Liver (tissue), 9 donors: ENCODE data around the gene RAB27B. TPM values are rescaled to one million over a fixed set of nuclear protein-coding genes. Genes with fewer than 3 reads are reported as not detected.

Experiments used
- DNase-seq: peaks from one replicate; pipeline ENCODE4 v3.0.0-alpha.2; 2017; ENCODE audit warnings: low spot score
- H3K27ac ChIP-seq, 2 donors: one replicate each; pipeline ENCODE4 v1.7.0; 2013; ENCODE audit warnings: inconsistent platforms in 2 of 2, low read length in 2 of 2, control low read depth in 1 of 2, low read depth in 1 of 2, mild to moderate bottlenecking in 1 of 2
- H3K27me3 ChIP-seq, 4 donors: one replicate each; pipeline versions ENCODE4 v1.6.1 to v1.7.0; 2013; ENCODE audit warnings: low read length in 3 of 4, inconsistent platforms in 1 of 4, mild to moderate bottlenecking in 1 of 4, moderate library complexity in 1 of 4; ENCODE audit not compliant: control insufficient read depth in 4 of 4, insufficient read depth in 4 of 4
- H3K36me3 ChIP-seq, 4 donors: one replicate each; pipeline versions ENCODE4 v1.6.1 to v1.7.0; 2013; ENCODE audit warnings: low read length in 3 of 4, mild to moderate bottlenecking in 3 of 4, low read depth in 1 of 4, moderate library complexity in 1 of 4; ENCODE audit not compliant: control insufficient read depth in 4 of 4, insufficient read depth in 3 of 4
- H3K4me1 ChIP-seq, 4 donors: one replicate each; pipeline versions ENCODE4 v1.6.1 to v1.7.0; 2013; ENCODE audit warnings: low read length in 3 of 4, mild to moderate bottlenecking in 3 of 4, moderate library complexity in 1 of 4; ENCODE audit not compliant: control insufficient read depth in 4 of 4, insufficient read depth in 4 of 4
- H3K4me3 ChIP-seq, 3 donors: one replicate each; pipeline versions ENCODE4 v1.6.1 to v1.7.0; 2013; ENCODE audit warnings: low read length in 3 of 3, control low read depth in 1 of 3, low read depth in 1 of 3, mild to moderate bottlenecking in 1 of 3
- H3K9ac ChIP-seq, 2 donors: one replicate each; pipeline ENCODE4 v1.7.0; 2013; ENCODE audit warnings: low read length in 2 of 2, mild to moderate bottlenecking in 2 of 2, moderate library complexity in 2 of 2, control low read depth in 1 of 2, low read depth in 1 of 2
- H3K9me3 ChIP-seq, 4 donors: one replicate each; pipeline versions ENCODE4 v1.6.1 to v1.7.0; 2013; ENCODE audit warnings: low read length in 3 of 4; ENCODE audit not compliant: control insufficient read depth in 4 of 4
- EGR1 ChIP-seq, 2 donors: IDR thresholded peaks; 2 replicates each; pipeline ENCODE4 v1.6.1; 2016 to 2018; ENCODE audit warnings: antibody characterized with exemption in 2 of 2, low read depth in 2 of 2
- FOXA1 ChIP-seq: IDR thresholded peaks from 2 replicates; pipeline ENCODE4 v1.6.1; 2016; ENCODE audit warnings: antibody characterized with exemption
- FOXA2 ChIP-seq: IDR thresholded peaks from 2 replicates; pipeline ENCODE4 v1.6.1; 2016; ENCODE audit warnings: antibody characterized with exemption
- GABPA ChIP-seq, 2 donors: IDR thresholded peaks in 1 of 2; conservative IDR thresholded peaks in 1 of 2; 2 replicates each; pipeline ENCODE4 v1.6.1; 2016; ENCODE audit warnings: antibody characterized with exemption in 2 of 2, mild to moderate bottlenecking in 1 of 2, moderate library complexity in 1 of 2
- HNF4A ChIP-seq, 2 donors: conservative IDR thresholded peaks; 2 replicates each; pipeline ENCODE4 v1.6.1; 2016; ENCODE audit warnings: antibody characterized with exemption in 2 of 2, mild to moderate bottlenecking in 2 of 2
- HNF4G ChIP-seq: IDR thresholded peaks from 2 replicates; pipeline ENCODE4 v1.6.1; 2016; ENCODE audit warnings: antibody characterized with exemption
- MAX ChIP-seq: IDR thresholded peaks from 2 replicates; pipeline ENCODE4 v1.6.1; 2016; ENCODE audit warnings: antibody characterized with exemption
- NR2F2 ChIP-seq: IDR thresholded peaks from 2 replicates; pipeline ENCODE4 v1.6.1; 2016; ENCODE audit warnings: antibody characterized with exemption
- RAD21 ChIP-seq, 2 donors: IDR thresholded peaks; 2 replicates each; pipeline ENCODE4 v1.6.1; 2016; ENCODE audit warnings: antibody characterized with exemption in 2 of 2, mild to moderate bottlenecking in 2 of 2
- REST ChIP-seq: IDR thresholded peaks from 2 replicates; pipeline ENCODE4 v1.6.1; 2016; ENCODE audit warnings: antibody characterized with exemption, mild to moderate bottlenecking
- RXRA ChIP-seq, 2 donors: IDR thresholded peaks; 2 replicates each; pipeline ENCODE4 v1.6.1; 2017 to 2018; ENCODE audit warnings: antibody characterized with exemption in 2 of 2, mild to moderate bottlenecking in 1 of 2
- SP1 ChIP-seq: IDR thresholded peaks from 2 replicates; pipeline ENCODE4 v1.6.1; 2018; ENCODE audit warnings: antibody characterized with exemption, mild to moderate bottlenecking
- TAF1 ChIP-seq: conservative IDR thresholded peaks from 2 replicates; pipeline ENCODE4 v1.6.1; 2016; ENCODE audit warnings: antibody characterized with exemption, mild to moderate bottlenecking
- YY1 ChIP-seq: IDR thresholded peaks from 2 replicates; pipeline ENCODE4 v1.6.1; 2016; ENCODE audit warnings: antibody characterized with exemption, mild to moderate bottlenecking
- WGBS: extraction: QIAGEN DNeasy Blood & Tissue Kit; methylation state at CpG from one replicate; pipeline ENCODE4 v1.1.7; 2013; 5-methylcytosine and 5-hydroxymethylcytosine counted together
- polyA plus RNA-seq, 2 donors: library from polyadenylated mRNA; stranded (reverse) in 1 of 2; unstranded in 1 of 2; fragments of 200-250 nt in 1 of 2; fragments of >200 nt in 1 of 2; fragmentation: Nextera tagmentation in 1 of 2; extraction: Ambion mirVana in 1 of 2; gene quantifications; one replicate each; pipeline versions ENCODE4 v1.2.1 to v1.2.3, GENCODE V29; 2013 to 2015
- total RNA-seq, 2 donors: library from RNA; depleted of rRNA; stranded (reverse); fragments of >200 nt; gene quantifications; one replicate each; pipeline ENCODE4 v1.2.3, GENCODE V29; 2014
- donor health status: healthy.
- donor health status: healthy.
- donor health status: healthy.
- donor health status: healthy.
- donor health status: healthy.

RAB27B gene
- total and polyA plus RNA-seq, 4 donors, result 0.13 to 4.5 (median 0.24) TPM

- Histone ChIP-seq H3K27me3 (no peaks in the 10 kb centered on the region), H3K9me3 (no peaks in the 10 kb centered on the region), H3K27ac (no peak overlapping the region), H3K4me3 (no peak overlapping the region), H3K9ac (no peak overlapping the region), H3K36me3 (peaks cover 2 to 5% (median 4%) of the 10 kb centered on the region in 4 donors), H3K4me1 (no peaks in the 10 kb centered on the region)
- WGBS, result 96% methylated on average over 3 of the region's 3 CpGs
- DNase-seq, result no peak
- no peak for TF ChIP-seq REST
- no peak for TF ChIP-seq NR2F2
- TF ChIP-seq FOXA2, result no peak
- TF ChIP-seq RAD21 (IDR thresholded peaks at IDR 0.05), result no peak
- no peak for TF ChIP-seq YY1
- TF ChIP-seq HNF4A (conservative IDR thresholded peaks at IDR 0.05), result no peak
- no peak for TF ChIP-seq MAX
- no peak for TF ChIP-seq HNF4G
These were observed 110.2 kb downstream of the RAB27B start for GRCh38 chr18:54938506-54938905.

GRCh38 chr18:54939361-54939917, 111.2 kb downstream of the RAB27B start:
- 93% methylated on average over 7 of the region's 7 CpGs for WGBS
- H3K4me1 ChIP-seq, result no peaks in the 10 kb centered on the region
- H3K9ac ChIP-seq, result no peak overlapping the region
- no peak overlapping the region for H3K4me3 ChIP-seq
- H3K9me3 ChIP-seq, result no peaks in the 10 kb centered on the region
- H3K27ac ChIP-seq, result no peak overlapping the region
- TF ChIP-seq RXRA (IDR thresholded peaks at IDR 0.05), result no peak
- no peak for TF ChIP-seq FOXA2
- no peak for TF ChIP-seq SP1
- no peak for TF ChIP-seq GABPA (IDR thresholded peaks at IDR 0.05 in 1 of 2, conservative IDR thresholded peaks at IDR 0.05 in 1 of 2)
- no peak for TF ChIP-seq TAF1
- TF ChIP-seq EGR1 (IDR thresholded peaks at IDR 0.05; ENCODE audit: low read depth in 2 of 2), result no peak
- TF ChIP-seq YY1, result no peak
- H3K36me3 ChIP-seq, result peaks cover 0 to 5% (median 3%) of the 10 kb centered on the region in 4 donors
- DNase-seq, result no peak
- no peaks in the 10 kb centered on the region for H3K27me3 ChIP-seq

- Histone ChIP-seq H3K36me3 (peaks cover 0 to 2% (median 0%) of the 10 kb centered on the region in 4 donors), H3K9me3 (no peaks in the 10 kb centered on the region), H3K4me1 (peaks cover 9 to 18% (median 13%) of the 10 kb centered on the region in 4 donors), H3K27me3 (no peaks in the 10 kb centered on the region), H3K27ac (no peak overlapping the region), H3K9ac (no peak overlapping the region), H3K4me3 (no peak overlapping the region)
- 79% methylated on average over 4 of the region's 4 CpGs for WGBS
- no peak for DNase-seq
- TF ChIP-seq SP1 (no peak), RXRA (IDR thresholded peaks at IDR 0.05) (no peak), TAF1 (no peak), FOXA1 (no peak), HNF4G (no peak), MAX (no peak)
These were observed 113.9 kb downstream of the RAB27B start for GRCh38 chr18:54942144-54942543.
